ENCODE results near the gene COL4A4.

The COL4A4 gene

DNA sequence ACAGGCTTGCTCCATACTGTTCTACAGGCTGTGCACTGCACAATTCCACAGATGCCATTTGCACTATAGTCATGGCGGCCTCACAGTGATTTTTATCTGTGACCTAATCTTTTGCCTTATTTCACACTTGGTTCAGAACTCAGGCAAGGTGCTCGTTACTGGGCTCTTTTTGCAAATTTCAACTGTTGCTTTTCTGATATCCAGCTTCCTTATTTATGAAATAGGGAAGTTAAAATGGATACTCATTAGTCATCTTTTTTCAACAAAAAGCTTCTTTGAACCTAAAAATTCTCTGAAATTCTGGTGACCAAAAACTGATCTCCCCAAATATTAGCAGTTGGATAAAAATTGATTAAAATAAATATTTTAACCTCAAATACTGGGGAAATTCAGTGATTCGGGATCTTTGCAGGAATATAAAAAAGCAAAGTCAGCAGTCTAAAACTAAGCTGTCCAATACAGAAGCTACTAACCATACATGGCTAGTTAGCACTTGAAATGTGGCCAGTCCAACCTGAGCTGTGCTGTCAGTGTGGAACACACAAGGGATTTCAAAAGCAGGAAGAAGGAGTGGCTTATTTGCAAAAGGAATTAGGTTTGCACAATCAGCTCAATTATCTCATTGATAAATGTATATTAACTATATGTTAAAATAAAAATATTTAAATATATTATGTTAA, 134.4 kb downstream of the COL4A4 start:
- no peak for DNase-seq

GRCh38 chr2:227025510-227025909, 138.5 kb downstream of the COL4A4 start:
- no peak for DNase-seq

GRCh38 chr2:227022608-227023007, 141.4 kb downstream of the COL4A4 start:
- DNase-seq, result no peak

DNA sequence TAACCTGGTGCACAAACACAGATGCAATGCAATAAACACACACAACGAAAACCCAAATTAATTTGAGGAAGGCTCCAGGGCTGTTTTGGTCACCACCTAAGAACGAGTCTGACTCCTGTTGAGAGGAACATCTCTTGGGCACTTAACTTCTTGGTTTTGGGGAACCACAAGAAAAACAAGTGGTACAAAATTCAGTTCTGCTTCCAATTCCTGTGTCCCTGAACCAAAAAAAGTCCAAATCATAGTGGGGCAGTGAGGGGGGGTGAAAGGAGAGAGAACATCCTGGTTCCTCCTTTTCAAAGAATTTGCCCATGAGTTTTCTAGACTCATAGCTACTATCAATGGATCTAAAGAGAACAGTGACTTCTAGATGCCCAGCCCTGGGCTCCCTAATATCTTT, 143.6 kb downstream of the COL4A4 start:
- DNase-seq, result peak; percentile 25

DNA sequence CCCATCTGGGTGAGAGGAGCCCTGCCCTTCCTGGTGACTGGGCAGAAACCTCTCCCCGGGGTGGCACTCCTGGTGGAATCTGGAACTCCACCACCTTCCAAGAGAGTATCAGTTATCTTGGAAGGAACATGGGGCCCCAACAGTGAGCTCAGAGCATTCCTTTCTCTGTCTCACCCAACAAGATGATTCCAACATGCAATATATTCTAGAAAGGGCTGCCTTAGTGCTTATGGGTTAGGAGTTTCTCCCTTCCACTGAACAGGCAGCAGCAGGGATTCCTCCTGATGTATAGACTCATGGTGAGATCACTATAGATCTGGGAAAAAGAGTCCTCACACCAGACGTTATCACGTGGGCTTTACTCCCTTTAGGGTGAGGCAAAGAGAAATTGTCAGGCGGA, 147.1 kb downstream of the COL4A4 start:
- no peak for DNase-seq

GRCh38 chr2:227013881-227014280, 150.1 kb downstream of the COL4A4 start:
- no peak for DNase-seq

- DNase-seq, result no peak
Measured at GRCh38 chr2:227013330-227013729, 150.7 kb downstream of the COL4A4 start.

DNA sequence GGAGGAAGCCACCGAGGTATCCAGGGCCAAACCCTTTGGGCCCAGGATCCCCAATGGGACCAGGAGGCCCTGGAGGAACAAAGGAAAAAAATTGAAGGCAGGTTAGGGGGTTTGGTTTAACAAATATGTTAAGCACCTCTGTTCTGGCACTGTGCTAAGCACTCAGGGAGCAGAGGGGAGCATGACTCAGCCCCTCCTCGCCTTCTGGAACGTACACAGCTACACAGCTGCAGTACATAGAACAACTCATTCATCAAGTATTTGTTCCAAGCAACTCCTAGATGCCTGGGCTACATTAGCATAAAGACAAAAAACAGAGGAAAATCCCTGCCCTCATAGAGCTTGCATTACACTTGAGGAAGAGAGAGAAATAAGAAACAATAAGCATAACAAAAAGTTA, 153.6 kb downstream of the COL4A4 start:
- DNase-seq, result no peak

- no peak for DNase-seq
Measured at GRCh38 chr2:227007940-227008339, 156.1 kb downstream of the COL4A4 start.

- DNase-seq, result no peak
Measured at GRCh38 chr2:227007148-227007547, 156.9 kb downstream of the COL4A4 start.

- DNase-seq, result no peak
Measured at GRCh38 chr2:227006189-227006897, 157.7 kb downstream of the COL4A4 start.

DNA sequence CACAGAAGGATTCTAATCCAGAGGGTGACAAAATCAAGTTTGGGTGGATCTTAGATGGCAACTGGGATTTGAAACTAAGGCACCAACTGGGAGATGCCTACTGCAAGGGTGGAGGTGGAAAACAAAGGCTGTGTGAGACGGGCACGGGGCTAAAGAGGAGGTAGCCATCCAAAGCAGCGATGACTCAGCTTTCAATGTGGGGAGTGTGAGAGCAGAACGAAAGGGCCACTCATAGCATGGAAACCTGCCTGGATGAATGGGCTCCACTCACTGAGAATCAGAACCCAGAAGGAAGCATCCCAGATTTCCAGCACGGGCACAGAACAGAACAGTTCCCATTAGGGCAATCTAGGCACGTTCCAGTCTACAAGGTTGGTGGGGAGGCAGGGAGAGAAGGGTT, 159.5 kb downstream of the COL4A4 start:
- no peak for DNase-seq

DNA sequence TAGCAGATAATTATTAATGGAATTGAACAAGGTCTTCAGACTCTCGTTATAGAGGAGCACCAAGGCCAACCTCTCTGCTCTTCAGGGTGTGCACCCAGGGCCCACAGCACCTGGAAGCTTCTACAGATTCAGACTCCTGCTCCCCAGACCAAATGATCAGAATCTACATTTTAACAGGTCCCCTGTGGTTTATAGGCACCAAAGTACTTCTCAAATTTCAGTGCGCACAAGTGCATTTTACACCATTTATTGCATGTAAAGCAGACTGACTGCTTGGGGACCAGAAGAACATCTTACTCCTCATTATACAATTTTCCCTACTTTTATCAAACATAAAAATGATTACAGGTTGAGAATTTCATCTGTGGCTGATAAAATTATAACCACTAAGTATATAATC, 163.9 kb downstream of the COL4A4 start:
- DNase-seq, result no peak

DNA sequence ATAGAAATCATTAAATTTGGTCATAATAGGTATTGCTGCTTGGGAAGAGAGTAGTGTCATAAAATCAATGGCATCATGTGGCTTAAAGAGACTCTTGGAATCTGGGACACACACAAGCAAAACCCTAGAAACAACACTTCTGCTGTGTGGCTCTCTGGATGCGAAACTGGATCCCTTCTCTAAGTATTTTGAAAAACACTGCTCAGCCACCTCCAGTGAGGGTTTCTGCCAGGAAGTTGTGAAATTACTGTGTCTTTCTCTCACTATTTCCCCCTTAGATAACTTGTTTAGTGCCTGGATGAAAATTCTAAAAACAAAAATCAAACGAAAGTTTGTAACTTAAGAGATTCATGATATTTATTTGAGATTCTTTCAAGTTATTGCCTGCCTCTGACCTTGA, 164.3 kb downstream of the COL4A4 start:
- no peak for DNase-seq

GRCh38 chr2:226995625-226996041, 168.4 kb downstream of the COL4A4 start:
- peak; percentile 20 for DNase-seq

DNA sequence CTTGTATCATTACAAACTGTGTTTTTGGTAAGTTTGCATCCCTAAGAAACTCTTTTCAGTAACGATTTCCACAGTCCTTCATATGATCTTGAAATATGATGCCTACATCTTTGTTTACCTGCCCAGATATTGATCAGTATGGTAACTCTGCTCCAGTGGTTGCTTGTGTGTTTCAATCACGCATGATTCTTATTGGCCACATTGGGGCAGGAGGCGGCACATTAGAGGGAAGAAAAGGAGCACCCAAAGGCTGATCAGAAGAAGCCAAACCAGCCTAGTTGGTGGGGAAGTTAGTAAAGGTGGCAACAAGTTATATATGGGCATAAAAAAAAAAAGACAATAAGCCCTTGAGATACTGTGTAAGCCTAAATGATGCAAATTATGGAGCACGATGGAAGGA, 169.2 kb downstream of the COL4A4 start:
- no peak for DNase-seq

GRCh38 chr2:226993171-226993570, 170.8 kb downstream of the COL4A4 start:
- DNase-seq, result no peak

GRCh38 chr2:226991663-226992062, 172.3 kb downstream of the COL4A4 start:
- no peak for DNase-seq

GRCh38 chr2:226985583-226985946, 178.4 kb downstream of the COL4A4 start:
- DNase-seq, result no peak

- peak; percentile 81 for DNase-seq
Measured at GRCh38 chr2:226984750-226985582, 179.0 kb downstream of the COL4A4 start.

DNA sequence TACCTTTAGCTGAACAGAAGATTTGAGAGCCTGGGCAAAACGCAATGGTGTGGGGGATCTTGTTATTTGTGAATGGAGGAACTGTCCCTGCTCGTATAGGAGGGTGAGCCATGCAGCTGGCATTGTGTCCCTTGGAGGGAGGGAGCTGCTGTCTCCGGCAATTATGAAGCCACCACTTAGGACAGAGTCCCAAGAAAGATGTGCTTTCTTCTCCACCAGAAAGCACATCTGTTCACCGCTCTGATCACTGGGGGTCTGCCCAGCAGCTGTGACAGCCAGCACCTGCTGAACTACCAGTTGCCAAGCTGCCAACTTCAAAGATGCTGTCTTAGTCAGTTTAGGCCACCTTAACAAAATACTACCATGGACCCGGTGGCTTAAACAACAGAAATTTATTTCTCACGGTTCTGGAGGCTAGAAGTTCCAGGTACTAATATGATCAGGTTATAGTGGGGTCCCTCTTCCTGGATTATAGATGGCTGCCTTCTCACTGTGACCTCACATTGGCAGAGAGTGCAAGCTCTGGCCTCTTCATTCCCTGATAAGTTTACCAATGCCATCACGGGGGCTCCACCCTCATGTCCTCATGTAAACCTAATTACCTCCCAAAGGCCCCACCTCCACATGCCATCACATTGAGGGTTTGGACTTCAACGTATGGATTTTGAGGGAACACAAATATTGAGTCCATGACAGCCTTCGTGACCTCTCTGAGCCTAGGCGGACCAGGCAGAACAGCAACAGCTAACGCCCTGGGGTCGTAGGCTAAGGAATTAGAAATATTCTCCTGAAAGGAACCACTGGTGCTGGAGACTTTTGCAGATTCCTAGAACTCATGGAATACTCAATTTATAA, 179.9 kb downstream of the COL4A4 start:
- no peak for DNase-seq

DNA sequence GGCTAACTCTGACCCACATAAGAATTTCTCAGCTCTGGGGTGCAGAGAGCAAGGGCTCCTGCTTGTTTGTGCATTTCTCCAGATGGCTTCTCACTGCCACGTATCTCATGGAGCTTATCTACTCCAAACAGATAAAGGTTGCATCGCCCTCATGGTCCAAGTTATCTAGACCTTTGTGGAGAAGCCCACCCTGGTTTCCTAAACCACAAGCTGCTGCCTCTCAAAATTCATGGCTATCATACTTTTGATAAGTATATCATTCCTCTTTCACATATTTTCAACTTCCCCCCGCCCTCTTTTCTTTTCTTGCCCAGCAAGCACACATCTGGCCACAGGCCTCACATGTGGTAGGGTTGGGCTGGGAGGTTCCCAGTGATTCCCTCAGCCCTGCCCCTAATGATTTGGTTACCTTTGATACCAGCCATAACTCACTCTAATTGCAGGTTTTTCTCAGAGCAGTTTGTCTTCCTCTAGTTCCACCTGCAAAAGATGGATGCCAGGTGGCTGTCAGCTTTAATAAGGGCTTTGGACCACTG, 182.1 kb downstream of the COL4A4 start:
- DNase-seq, result no peak

DNA sequence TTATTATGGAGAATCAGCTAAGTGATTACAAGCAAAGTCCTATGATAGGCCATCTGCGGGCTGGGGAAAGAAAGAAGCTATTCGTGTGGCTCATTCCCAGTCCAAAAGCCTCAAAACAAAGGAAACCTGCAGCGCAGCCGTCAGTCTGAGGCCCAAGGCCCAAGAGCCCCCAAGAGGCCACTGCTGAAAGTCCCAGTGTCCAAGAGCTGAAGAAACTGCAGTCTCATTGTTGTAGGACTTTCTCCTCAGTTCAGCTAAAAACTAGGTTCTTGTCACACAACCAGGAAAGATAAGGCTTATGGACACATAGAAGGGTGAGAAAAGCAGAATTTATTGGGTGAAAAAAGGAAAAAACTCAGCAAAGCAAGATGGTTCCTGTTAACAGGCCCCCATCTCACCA, 185.0 kb downstream of the COL4A4 start:
- DNase-seq, result peak; percentile 62
